ENCODE measurements around the gene EIF6.

EIF6 gene

DNA sequence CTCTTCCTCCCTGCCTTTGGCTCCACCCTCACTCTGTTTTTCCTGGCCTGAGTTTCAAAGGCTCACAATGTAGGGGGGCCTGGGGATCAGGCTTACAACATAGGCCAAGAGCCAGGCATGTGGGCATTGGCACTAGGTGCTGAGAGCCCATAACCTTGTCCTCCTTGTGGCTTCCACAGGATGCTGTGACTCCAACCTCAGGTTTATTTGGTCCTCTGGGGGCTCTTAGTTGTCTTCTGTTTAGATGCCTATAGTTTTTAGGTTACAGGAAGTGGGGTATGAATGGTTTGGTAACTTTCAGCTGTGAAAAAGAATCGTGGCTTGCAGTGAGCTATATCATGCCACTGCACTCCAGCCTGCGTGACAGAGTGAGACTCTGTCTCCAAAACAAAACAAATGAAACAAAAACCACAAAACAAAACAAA lies 32.5 kb downstream of the EIF6 start:
- in situ Hi-C loops (cut with MboI; ENCODE audit: low sequenced_read_pairs, unreplicated experiment) = no loop called here
- TF ChIP-seq, protein P1, sequence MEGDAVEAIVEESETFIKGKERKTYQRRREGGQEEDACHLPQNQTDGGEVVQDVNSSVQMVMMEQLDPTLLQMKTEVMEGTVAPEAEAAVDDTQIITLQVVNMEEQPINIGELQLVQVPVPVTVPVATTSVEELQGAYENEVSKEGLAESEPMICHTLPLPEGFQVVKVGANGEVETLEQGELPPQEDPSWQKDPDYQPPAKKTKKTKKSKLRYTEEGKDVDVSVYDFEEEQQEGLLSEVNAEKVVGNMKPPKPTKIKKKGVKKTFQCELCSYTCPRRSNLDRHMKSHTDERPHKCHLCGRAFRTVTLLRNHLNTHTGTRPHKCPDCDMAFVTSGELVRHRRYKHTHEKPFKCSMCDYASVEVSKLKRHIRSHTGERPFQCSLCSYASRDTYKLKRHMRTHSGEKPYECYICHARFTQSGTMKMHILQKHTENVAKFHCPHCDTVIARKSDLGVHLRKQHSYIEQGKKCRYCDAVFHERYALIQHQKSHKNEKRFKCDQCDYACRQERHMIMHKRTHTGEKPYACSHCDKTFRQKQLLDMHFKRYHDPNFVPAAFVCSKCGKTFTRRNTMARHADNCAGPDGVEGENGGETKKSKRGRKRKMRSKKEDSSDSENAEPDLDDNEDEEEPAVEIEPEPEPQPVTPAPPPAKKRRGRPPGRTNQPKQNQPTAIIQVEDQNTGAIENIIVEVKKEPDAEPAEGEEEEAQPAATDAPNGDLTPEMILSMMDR (IDR thresholded peaks at IDR 0.05; ENCODE audit: borderline replicate concordance, control extremely low read depth, extremely low read depth, insufficient read depth, missing control alignments) = no peak
- DNase-seq (ENCODE audit: low spot score) = no peak

DNA sequence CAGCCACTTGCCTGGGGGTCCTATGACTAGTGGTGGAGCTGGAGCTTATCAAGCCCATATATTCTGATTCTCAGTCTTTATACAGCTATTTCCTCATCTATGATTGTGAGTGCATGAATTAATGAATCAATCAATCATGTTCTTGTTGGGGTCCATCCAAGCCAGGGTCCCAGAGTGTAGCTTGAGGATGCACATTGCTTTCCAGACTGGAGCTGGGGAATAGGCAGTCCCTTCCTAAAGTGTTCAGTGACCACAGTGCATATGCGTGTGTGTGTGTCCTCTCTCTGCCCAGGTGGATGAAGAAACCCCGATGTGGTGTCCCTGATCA lies 33.0 kb downstream of the EIF6 start:
- in situ Hi-C loops (cut with MboI; ENCODE audit: low sequenced_read_pairs, unreplicated experiment) = no loop called here
- TF ChIP-seq, protein P1 (IDR thresholded peaks at IDR 0.05; ENCODE audit: borderline replicate concordance, control extremely low read depth, extremely low read depth, insufficient read depth, missing control alignments) = no peak
- DNase-seq (ENCODE audit: low spot score) = no peak

DNA sequence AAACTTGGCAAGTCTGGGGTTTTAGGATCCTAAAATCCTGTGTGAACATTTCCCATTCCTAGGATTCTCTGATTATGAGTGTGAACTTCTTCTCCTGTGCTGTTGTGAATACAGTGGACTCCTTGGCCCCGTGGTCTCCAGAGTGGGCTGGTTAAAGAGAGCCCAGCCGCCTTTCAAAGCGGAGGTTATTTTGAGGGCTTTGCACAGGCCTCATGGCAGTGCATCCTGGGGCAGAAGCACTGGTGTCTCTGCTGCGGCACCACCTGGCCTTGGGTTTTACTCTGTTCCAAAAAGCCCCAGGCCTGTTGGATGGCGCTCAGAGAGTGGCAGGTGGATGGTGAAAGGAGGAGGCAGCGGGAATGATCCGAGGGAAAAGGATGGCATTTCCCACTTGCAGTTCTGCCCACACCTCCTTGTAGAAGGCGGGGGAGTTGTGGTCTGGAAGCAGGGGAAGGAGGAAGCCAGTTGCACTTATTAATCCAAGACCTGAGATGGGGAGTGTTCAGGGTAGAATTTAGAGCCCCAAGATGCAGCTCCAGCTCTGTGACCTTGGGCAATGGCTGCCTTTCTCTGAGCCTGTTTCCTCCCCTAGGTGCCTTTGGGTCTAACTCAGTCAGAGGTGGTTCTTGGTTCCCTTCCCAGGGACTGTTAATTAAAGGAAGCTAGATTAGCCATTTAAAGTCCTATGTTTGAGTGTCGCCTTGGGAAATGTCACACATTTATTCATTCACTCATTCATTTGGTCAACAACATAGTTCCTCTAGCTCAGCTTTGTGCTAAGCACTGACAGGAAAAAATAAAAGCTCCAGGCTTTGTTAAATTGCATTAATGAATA lies 35.7 kb downstream of the EIF6 start:
- TF ChIP-seq, protein P1 (IDR thresholded peaks at IDR 0.05; ENCODE audit: borderline replicate concordance, control extremely low read depth, extremely low read depth, insufficient read depth, missing control alignments) = no peak
- no peak for DNase-seq (ENCODE audit: low spot score)
- in situ Hi-C loops (cut with MboI; ENCODE audit: low sequenced_read_pairs, unreplicated experiment) = no loop called here

DNA sequence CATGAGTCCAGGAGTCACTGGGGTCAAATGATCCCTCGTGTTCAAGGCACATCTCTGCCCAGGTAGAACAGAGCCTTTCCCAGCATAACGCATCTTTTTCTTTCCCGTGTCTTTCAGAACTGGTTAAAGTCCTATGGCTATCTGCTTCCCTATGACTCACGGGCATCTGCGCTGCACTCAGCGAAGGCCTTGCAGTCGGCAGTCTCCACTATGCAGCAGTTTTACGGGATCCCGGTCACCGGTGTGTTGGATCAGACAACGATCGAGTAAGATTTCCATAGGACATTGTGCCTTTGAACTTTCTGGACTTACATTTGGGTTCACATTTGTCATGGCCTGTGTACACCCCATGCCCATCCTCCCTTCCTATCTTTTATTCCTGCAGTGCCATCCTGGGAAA lies 37.8 kb downstream of the EIF6 start:
- TF ChIP-seq, protein P1 (IDR thresholded peaks at IDR 0.05; ENCODE audit: borderline replicate concordance, control extremely low read depth, extremely low read depth, insufficient read depth, missing control alignments) = no peak
- in situ Hi-C loops (cut with MboI; ENCODE audit: low sequenced_read_pairs, unreplicated experiment) = no loop called here
- DNase-seq (ENCODE audit: low spot score) = no peak

DNA sequence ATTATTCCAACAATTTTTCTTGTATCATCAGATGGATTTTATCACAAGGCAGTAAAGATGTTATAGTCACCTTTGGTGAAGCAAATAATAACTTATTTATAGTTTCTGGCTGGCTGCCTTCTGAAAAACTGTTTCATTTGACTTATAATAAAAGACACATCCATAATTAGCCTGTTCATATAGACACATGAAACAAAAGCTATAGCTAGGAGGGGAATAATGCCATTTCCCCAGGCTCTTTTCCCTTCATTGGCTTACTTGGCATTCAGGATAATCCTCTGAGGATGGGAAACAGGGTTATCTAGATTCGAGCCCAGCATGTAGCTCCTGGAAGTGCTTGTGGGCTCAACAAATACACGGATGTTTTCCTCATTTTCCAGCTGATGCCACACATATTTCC lies 40.6 kb downstream of the EIF6 start:
- TF ChIP-seq, protein P1 (IDR thresholded peaks at IDR 0.05; ENCODE audit: borderline replicate concordance, control extremely low read depth, extremely low read depth, insufficient read depth, missing control alignments) = no peak
- in situ Hi-C loops (cut with MboI; ENCODE audit: low sequenced_read_pairs, unreplicated experiment) = no loop called here
- DNase-seq (ENCODE audit: low spot score) = no peak

DNA sequence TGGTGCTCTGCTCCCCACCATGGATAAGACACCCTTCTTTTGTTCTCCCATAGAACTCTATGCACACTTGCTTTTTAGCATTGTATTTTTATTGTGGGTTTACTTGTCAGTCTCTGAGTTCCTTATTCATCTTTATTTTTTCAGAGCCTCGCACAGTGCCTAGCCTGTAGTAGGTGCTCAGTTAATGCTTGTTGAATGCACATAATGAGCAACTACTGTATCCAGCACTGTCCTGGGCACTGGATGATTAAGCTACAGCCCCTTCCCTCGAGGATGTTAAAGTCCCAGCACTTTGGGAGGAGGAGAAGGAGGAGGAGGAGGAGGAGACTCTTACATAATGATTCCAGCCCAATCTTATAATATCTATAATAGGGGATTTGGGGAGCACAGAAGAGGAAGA lies 41.3 kb downstream of the EIF6 start:
- in situ Hi-C loops (cut with MboI; ENCODE audit: low sequenced_read_pairs, unreplicated experiment) = no loop called here

More for the DNA sequence above, 41.3 kb downstream of the EIF6 start:
- TF ChIP-seq, protein P1 (IDR thresholded peaks at IDR 0.05; ENCODE audit: borderline replicate concordance, control extremely low read depth, extremely low read depth, insufficient read depth, missing control alignments) = no peak
- DNase-seq (ENCODE audit: low spot score) = no peak
